HEK293 (cell line): Measurements from ENCODE around the gene USH1G.

Experiments used
- CTCF ChIA-PET: fragments of 350-600 bp; formaldehyde crosslinking; extraction: SDS; loops from one replicate; lab custom pipeline; 2021; ENCODE audit warnings: antibody characterized with exemption; lab: Yijun Ruan, JAX
- POLR2A ChIA-PET: fragments of 300-600 bp; formaldehyde crosslinking; extraction: SDS; loops from one replicate; lab custom pipeline; 2020; ENCODE audit warnings: antibody characterized with exemption, inconsistent platforms; lab: Yijun Ruan, JAX
- H3K27ac ChIP-seq: fragments of 200-500 bp; sonication (Bioruptor generic); 2 replicates; pipeline ENCODE4 v1.5.1; 2014; ENCODE audit warnings: low read depth, low read length, control low read depth, inconsistent platforms; ENCODE audit errors: extremely low read depth
- H3K36me3 ChIP-seq, 2 experiments: fragments of 200-500 bp in 1 of 2; sonication (Bioruptor generic) in 1 of 2; 1 replicate in 1 of 2; 2 replicates in 1 of 2; pipeline ENCODE4 v1.5.1; 2014 to 2017; ENCODE audit warnings: inconsistent platforms in 2 of 2, low read length in 2 of 2; ENCODE audit not compliant: control insufficient read depth in 2 of 2, insufficient read depth in 1 of 2
- H3K4me1 ChIP-seq: fragments of 200-500 bp; sonication (Bioruptor generic); 2 replicates; pipeline ENCODE4 v1.5.1; 2014; ENCODE audit warnings: mild to moderate bottlenecking, low read length, inconsistent platforms; ENCODE audit not compliant: control insufficient read depth, insufficient read depth
- H3K4me3 ChIP-seq: 2 replicates; pipeline ENCODE4 v1.5.1; 2011; ENCODE audit warnings: low read depth, mild to moderate bottlenecking, control low read depth, low read length, moderate library complexity
- H3K9me3 ChIP-seq: fragments of 200-500 bp; sonication (Bioruptor generic); 2 replicates; pipeline ENCODE4 v1.5.1; 2014; ENCODE audit warnings: low read depth, low read length, inconsistent platforms; ENCODE audit not compliant: control insufficient read depth, insufficient read depth
- BCL11A ChIP-seq: fragments of 450-650 bp; formaldehyde crosslinking; IDR thresholded peaks from 2 replicates; pipeline ENCODE4 v1.5.1; 2016; ENCODE audit warnings: low read depth, missing biosample characterization, missing genetic modification characterization
- EGR2 ChIP-seq: fragments of 450-650 bp; formaldehyde crosslinking; IDR thresholded peaks from 2 replicates; pipeline ENCODE4 v1.5.1; 2016; ENCODE audit warnings: low read depth, missing biosample characterization, missing genetic modification characterization
- FEZF1 ChIP-seq: fragments of 450-650 bp; formaldehyde crosslinking; IDR thresholded peaks from 2 replicates; pipeline ENCODE4 v1.5.1; 2016; ENCODE audit warnings: missing biosample characterization, missing genetic modification characterization
- KLF1 ChIP-seq: fragments of 450-650 bp; formaldehyde crosslinking; IDR thresholded peaks from 2 replicates; pipeline ENCODE4 v1.5.1; 2016; ENCODE audit warnings: missing biosample characterization, missing genetic modification characterization
- KLF10 ChIP-seq: fragments of 450-650 bp; IDR thresholded peaks from 2 replicates; pipeline ENCODE4 v1.5.1; 2018; ENCODE audit warnings: missing biosample characterization, mild to moderate bottlenecking, missing genetic modification characterization
- KLF8 ChIP-seq: fragments of 450-650 bp; formaldehyde crosslinking; IDR thresholded peaks from 2 replicates; pipeline ENCODE4 v1.5.1; 2016; ENCODE audit warnings: missing biosample characterization, missing genetic modification characterization
- KLF9 ChIP-seq: fragments of 450-650 bp; formaldehyde crosslinking; IDR thresholded peaks from 2 replicates; pipeline ENCODE4 v1.5.1; 2016; ENCODE audit warnings: missing biosample characterization, missing genetic modification characterization, low read depth
- MEIS1 ChIP-seq: sonication (generic); formaldehyde crosslinking; IDR thresholded peaks from 2 replicates; pipeline ENCODE4 v1.8.1; 2022; ENCODE audit warnings: missing genetic modification reagents, mild to moderate bottlenecking, borderline replicate concordance
- SCRT2 ChIP-seq: fragments of 450-650 bp; formaldehyde crosslinking; IDR thresholded peaks from 2 replicates; pipeline ENCODE4 v1.5.1; 2016; ENCODE audit warnings: missing biosample characterization, missing genetic modification characterization
- SP2 ChIP-seq: fragments of 450-650 bp; formaldehyde crosslinking; IDR thresholded peaks from 2 replicates; pipeline ENCODE4 v1.5.1; 2016; ENCODE audit warnings: missing biosample characterization, missing genetic modification characterization
- YY1 ChIP-seq: fragments of 450-650 bp; formaldehyde crosslinking; IDR thresholded peaks from 2 replicates; pipeline ENCODE4 v1.5.1; 2018; ENCODE audit warnings: missing biosample characterization, missing genetic modification characterization
- ZBTB21 ChIP-seq: fragments of 450-650 bp; formaldehyde crosslinking; IDR thresholded peaks from 2 replicates; pipeline ENCODE4 v1.5.1; 2017; ENCODE audit warnings: missing biosample characterization, missing genetic modification characterization
- ZNF19 ChIP-seq: fragments of 450-650 bp; formaldehyde crosslinking; IDR thresholded peaks from 2 replicates; pipeline ENCODE4; 2016; ENCODE audit warnings: missing biosample characterization, missing genetic modification characterization, low read depth
- ZNF2 ChIP-seq: fragments of 450-650 bp; formaldehyde crosslinking; IDR thresholded peaks from 2 replicates; pipeline ENCODE4 v1.5.1; 2016; ENCODE audit warnings: missing biosample characterization, missing genetic modification characterization
- ZNF280D ChIP-seq: fragments of 450-650 bp; formaldehyde crosslinking; IDR thresholded peaks from 2 replicates; pipeline ENCODE4 v1.5.1; 2016; ENCODE audit warnings: missing biosample characterization, missing genetic modification characterization
- ZNF324 ChIP-seq: fragments of 450-650 bp; formaldehyde crosslinking; IDR thresholded peaks from 2 replicates; pipeline ENCODE4 v1.5.1; 2016; ENCODE audit warnings: missing biosample characterization, missing genetic modification characterization
- ZNF341 ChIP-seq: fragments of 450-650 bp; formaldehyde crosslinking; IDR thresholded peaks from 2 replicates; pipeline ENCODE4; 2016; ENCODE audit warnings: low read depth, missing biosample characterization, missing genetic modification characterization
- ZNF391 ChIP-seq: fragments of 450-650 bp; formaldehyde crosslinking; IDR thresholded peaks from 2 replicates; pipeline ENCODE4 v1.5.1; 2016; ENCODE audit warnings: low read depth, missing biosample characterization, missing genetic modification characterization, borderline replicate concordance
- ZNF398 ChIP-seq: fragments of 450-650 bp; formaldehyde crosslinking; IDR thresholded peaks from 2 replicates; pipeline ENCODE4 v1.5.1; 2017; ENCODE audit warnings: missing biosample characterization, missing genetic modification characterization
- ZNF600 ChIP-seq: fragments of 450-650 bp; formaldehyde crosslinking; IDR thresholded peaks from 2 replicates; pipeline ENCODE4 v1.5.1; 2016; ENCODE audit warnings: missing biosample characterization, missing genetic modification characterization
- ZNF654 ChIP-seq: fragments of 450-650 bp; formaldehyde crosslinking; IDR thresholded peaks from 2 replicates; pipeline ENCODE4 v1.5.1; 2016; ENCODE audit warnings: low read depth, missing biosample characterization, missing genetic modification characterization
- ZNF664 ChIP-seq: fragments of 450-650 bp; formaldehyde crosslinking; IDR thresholded peaks from 2 replicates; pipeline ENCODE4 v1.5.1; 2016; ENCODE audit warnings: missing biosample characterization, missing genetic modification characterization
- ZNF76 ChIP-seq: fragments of 450-650 bp; formaldehyde crosslinking; IDR thresholded peaks from 2 replicates; pipeline ENCODE4; 2016; ENCODE audit warnings: low read depth, missing biosample characterization, missing genetic modification characterization, borderline replicate concordance
- TF ChIP-seq, protein P1 (sequence below): fragments of 450-650 bp; formaldehyde crosslinking; IDR thresholded peaks from 2 replicates; pipeline ENCODE4 v1.5.0; 2017; ENCODE audit warnings: missing biosample characterization, missing genetic modification characterization, borderline replicate concordance
- TF ChIP-seq, protein P2 (sequence below): fragments of 450-650 bp; formaldehyde crosslinking; IDR thresholded peaks from 2 replicates; pipeline ENCODE4 v1.5.1; 2016; ENCODE audit warnings: missing biosample characterization, missing genetic modification characterization

Gene USH1G

DNA sequence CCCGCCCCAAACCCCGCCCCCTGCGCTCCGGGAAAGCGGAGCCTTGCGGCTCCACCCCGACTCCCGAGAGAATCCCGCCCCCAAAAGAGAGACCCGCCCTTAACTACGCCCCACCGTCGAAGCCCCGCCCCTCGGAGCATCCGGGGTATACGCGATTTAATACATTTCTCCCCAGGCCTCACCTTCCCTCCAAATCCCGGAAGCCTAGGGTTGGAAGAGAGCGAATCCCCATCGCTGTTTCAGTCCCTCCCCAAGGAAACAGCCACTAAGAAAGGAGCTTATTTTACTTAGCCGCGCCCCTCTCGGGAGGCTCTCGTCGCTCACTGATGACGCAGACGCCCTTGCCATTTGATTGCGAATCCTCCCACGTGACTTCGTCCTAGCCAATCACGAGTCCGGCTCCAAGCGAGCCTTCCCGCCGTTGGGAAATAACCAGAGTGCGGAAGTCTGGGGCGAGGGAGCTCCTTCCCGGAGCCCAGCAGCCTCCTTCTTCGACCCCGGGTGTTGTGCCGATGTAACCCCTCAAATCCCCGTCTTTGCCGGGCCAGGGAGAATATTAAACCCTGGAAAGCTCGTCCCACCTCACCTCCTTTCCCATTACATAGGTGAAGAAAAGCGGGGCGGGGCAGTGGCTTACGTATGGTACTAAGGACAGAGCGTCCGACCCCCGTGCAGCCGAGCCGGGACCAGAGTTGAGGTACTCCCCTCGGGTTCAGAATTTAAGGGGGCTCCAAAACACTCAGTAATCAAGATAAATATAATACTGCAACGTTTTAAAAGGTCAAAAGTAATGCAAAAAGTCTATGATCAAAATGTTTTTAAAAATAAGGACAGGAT is 49.8 kb downstream of the USH1G start (continued):
- TF ChIP-seq ZNF280D (tag by site-specific recombination) (no peak), KLF9 (peak; percentile 28; the same call in 1 of the 2 replicates), ZNF76 (tag by site-specific recombination) (peak; percentile 83; the same call in 1 of the 2 replicates), ZNF600 (tag by site-specific recombination) (no peak), KLF8 (tag by site-specific recombination) (peak; percentile 90), ZNF19 (tag by site-specific recombination) (no peak), ZBTB21 (tag by site-specific recombination) (peak; percentile 2; the same call in 1 of the 2 replicates), ZNF654 (tag by site-specific recombination) (no peak), ZNF2 (tag by site-specific recombination) (0 out of 2 replicates have a peak, but pooled peaks have one; percentile 31), FEZF1 (tag by site-specific recombination) (peak; percentile 93), ZNF664 (tag by site-specific recombination) (no peak), MEIS1 (CRISPR knock-in tag) (no peak), KLF10 (tag by site-specific recombination) (peak; percentile 99), SP2 (tag by site-specific recombination) (peak; percentile 94), ZNF391 (peak; percentile 61; the same call in 1 of the 2 replicates)
- TF ChIP-seq, protein P1, sequence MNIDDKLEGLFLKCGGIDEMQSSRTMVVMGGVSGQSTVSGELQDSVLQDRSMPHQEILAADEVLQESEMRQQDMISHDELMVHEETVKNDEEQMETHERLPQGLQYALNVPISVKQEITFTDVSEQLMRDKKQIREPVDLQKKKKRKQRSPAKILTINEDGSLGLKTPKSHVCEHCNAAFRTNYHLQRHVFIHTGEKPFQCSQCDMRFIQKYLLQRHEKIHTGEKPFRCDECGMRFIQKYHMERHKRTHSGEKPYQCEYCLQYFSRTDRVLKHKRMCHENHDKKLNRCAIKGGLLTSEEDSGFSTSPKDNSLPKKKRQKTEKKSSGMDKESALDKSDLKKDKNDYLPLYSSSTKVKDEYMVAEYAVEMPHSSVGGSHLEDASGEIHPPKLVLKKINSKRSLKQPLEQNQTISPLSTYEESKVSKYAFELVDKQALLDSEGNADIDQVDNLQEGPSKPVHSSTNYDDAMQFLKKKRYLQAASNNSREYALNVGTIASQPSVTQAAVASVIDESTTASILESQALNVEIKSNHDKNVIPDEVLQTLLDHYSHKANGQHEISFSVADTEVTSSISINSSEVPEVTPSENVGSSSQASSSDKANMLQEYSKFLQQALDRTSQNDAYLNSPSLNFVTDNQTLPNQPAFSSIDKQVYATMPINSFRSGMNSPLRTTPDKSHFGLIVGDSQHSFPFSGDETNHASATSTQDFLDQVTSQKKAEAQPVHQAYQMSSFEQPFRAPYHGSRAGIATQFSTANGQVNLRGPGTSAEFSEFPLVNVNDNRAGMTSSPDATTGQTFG, result no peak

DNA sequence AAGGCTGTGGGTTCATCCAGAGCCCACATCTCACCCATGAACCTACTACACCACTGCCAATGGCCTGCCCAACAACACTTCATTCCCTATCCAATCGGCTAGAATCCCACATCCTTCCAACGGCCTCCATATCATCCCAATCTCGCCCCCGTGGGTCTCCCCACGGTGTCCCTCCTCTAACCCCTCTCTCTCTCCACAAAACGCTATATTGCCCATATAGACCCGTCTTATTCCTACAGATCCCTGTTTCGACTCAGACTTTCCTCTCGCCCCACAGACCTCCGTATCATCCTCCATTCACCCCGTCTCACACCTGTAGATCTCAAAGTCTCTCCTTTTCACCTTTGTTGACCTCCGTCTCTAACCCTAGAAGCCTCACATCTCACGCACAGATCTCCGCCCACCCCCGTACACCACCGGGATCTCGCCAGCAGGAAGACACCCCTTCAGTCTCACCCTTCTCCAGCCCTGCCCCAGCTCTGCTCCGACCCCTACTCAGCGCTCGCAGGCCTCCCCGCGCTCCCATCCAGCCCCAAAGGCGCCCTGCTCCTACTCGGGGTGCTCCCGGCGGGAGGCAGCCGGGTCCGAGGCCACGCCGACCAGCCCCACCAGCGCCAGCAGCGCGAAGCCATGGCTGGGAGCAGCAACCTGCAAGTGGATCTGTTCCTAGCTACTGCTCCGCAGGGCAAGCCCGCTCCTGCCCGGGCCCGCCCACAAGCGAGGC is 50.6 kb downstream of the USH1G start, which contains the start of gene FDXR:
FDXR (minus strand) TSS at position 682 of the 724 bp plus-strand sequence; CDS start at position 632, 50 bp downstream.
- Histone ChIP-seq H3K27ac (peak within 1 kb of the TSS; percentile 86), H3K4me3 (peak within 1 kb of the TSS; percentile 83), H3K36me3 (peaks cover 0 to 34% of the 10 kb centered on the region in 2 experiments; a peak in 1 of 3 replicates), H3K4me1 (peaks cover 10% of the 10 kb centered on the region), H3K9me3 (no peaks in the 10 kb centered on the region)
- POLR2A ChIA-PET, result interaction anchor here (0.5 to 3.3 kb wide), 78 partner anchors 9 to 907 kb away, joined by 3 to 49 read pairs (median 4); partner anchors contain the start of genes CDR2L, GRB2, HID1 and JPT1
- CTCF ChIA-PET, result interaction anchor here (0.6 to 7.4 kb wide), 10 partner anchors 7 to 329 kb away, joined by 3 to 83 read pairs (median 4); partner anchors contain the start of genes CD300H, GRIN2C and OTOP2
- TF ChIP-seq, protein P2, sequence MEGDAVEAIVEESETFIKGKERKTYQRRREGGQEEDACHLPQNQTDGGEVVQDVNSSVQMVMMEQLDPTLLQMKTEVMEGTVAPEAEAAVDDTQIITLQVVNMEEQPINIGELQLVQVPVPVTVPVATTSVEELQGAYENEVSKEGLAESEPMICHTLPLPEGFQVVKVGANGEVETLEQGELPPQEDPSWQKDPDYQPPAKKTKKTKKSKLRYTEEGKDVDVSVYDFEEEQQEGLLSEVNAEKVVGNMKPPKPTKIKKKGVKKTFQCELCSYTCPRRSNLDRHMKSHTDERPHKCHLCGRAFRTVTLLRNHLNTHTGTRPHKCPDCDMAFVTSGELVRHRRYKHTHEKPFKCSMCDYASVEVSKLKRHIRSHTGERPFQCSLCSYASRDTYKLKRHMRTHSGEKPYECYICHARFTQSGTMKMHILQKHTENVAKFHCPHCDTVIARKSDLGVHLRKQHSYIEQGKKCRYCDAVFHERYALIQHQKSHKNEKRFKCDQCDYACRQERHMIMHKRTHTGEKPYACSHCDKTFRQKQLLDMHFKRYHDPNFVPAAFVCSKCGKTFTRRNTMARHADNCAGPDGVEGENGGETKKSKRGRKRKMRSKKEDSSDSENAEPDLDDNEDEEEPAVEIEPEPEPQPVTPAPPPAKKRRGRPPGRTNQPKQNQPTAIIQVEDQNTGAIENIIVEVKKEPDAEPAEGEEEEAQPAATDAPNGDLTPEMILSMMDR (tag by site-specific recombination), result peak; percentile 65; the same call in 1 of the 2 replicates
- TF ChIP-seq EGR2 (tag by site-specific recombination) (peak; percentile 77), YY1 (tag by site-specific recombination) (peak; percentile 55; the same call in 1 of the 2 replicates), ZNF600 (tag by site-specific recombination) (peak; percentile 80), SCRT2 (tag by site-specific recombination) (peak; percentile 94), KLF1 (tag by site-specific recombination) (0 out of 2 replicates have a peak, but pooled peaks have one; percentile 36), BCL11A (no peak), ZNF341 (peak; percentile 82), ZNF324 (peak; percentile 85), ZNF398 (tag by site-specific recombination) (peak; percentile 20; the same call in 1 of the 2 replicates)
